CD4-positive, alpha-beta T cell (primary cell): ENCODE results near the gene TPCN2. TPM values are rescaled to one million over a fixed set of nuclear protein-coding genes. Genes with fewer than 3 reads are reported as not detected.

Source experiments
- ATAC-seq: fragments of 200-7000 bp; cut with Tn5 transposase; one replicate; pipeline ENCODE4 v1.10.0; 2022; ENCODE audit warnings: mild to moderate bottlenecking; ENCODE audit not compliant: poor library complexity
- CTCF ChIA-PET: fragments of 350-600 bp; sonication (Branson Sonifier 250); formaldehyde crosslinking; loops from one replicate; lab custom pipeline; 2021; ENCODE audit warnings: antibody characterized with exemption, inconsistent platforms; lab: Charles Lee
- POLR2A ChIA-PET: fragments of 350-600 bp; sonication (Branson Sonifier 250); formaldehyde crosslinking; loops from one replicate; lab custom pipeline; 2021; ENCODE audit warnings: antibody characterized with exemption, inconsistent platforms; lab: Charles Lee
- DNase-seq, 14 experiments: peaks; one replicate each; pipeline ENCODE4 v3.0.0-alpha.2; 2013 to 2020; ENCODE audit warnings: mixed read lengths in 2 of 14
- H3K27ac ChIP-seq, 2 donors: one replicate each; pipeline versions ENCODE4 v1.5.1 to v1.7.0; 2013; ENCODE audit warnings: low read length in 2 of 2, low read depth in 1 of 2, mild to moderate bottlenecking in 1 of 2
- H3K27me3 ChIP-seq, 2 experiments: 1 replicate in 1 of 2; 2 replicates in 1 of 2; pipeline versions ENCODE4 v1.6.1 to v1.7.0; 2013; ENCODE audit warnings: low read length in 2 of 2, control low read depth in 1 of 2, mild to moderate bottlenecking in 1 of 2, moderate library complexity in 1 of 2; ENCODE audit not compliant: insufficient read depth in 2 of 2, control insufficient read depth in 1 of 2
- H3K36me3 ChIP-seq: one replicate; pipeline ENCODE4 v1.6.1; 2013; ENCODE audit warnings: low read length, control low read depth; ENCODE audit not compliant: insufficient read depth
- H3K4me1 ChIP-seq: one replicate; pipeline ENCODE4 v1.6.1; 2013; ENCODE audit warnings: low read length, control low read depth; ENCODE audit not compliant: insufficient read depth
- H3K4me3 ChIP-seq: one replicate; pipeline ENCODE4 v1.5.1; 2013; ENCODE audit warnings: mild to moderate bottlenecking, low read length, moderate library complexity
- H3K9me3 ChIP-seq, 2 experiments: 1 replicate in 1 of 2; 2 replicates in 1 of 2; pipeline versions ENCODE4 v1.6.1 to v1.7.0; 2013; ENCODE audit warnings: low read length in 2 of 2, mild to moderate bottlenecking in 2 of 2, control low read depth in 1 of 2, moderate library complexity in 1 of 2; ENCODE audit not compliant: control insufficient read depth in 1 of 2, insufficient read depth in 1 of 2
- H3K27ac Mint-ChIP-seq: one replicate; pipeline ENCODE4 v1.8.0; 2020; ENCODE audit warnings: mixed read lengths
- H3K27me3 Mint-ChIP-seq: one replicate; pipeline ENCODE4 v1.8.0; 2021; ENCODE audit warnings: mixed read lengths
- H3K36me3 Mint-ChIP-seq: one replicate; pipeline ENCODE4 v1.8.0; 2021; ENCODE audit warnings: low read depth, mixed read lengths
- H3K4me1 Mint-ChIP-seq: one replicate; pipeline ENCODE4 v1.8.0; 2021; ENCODE audit warnings: low read depth, mixed read lengths
- H3K4me3 Mint-ChIP-seq: one replicate; pipeline ENCODE4 v1.8.0; 2020; ENCODE audit warnings: mild to moderate bottlenecking, mixed read lengths
- H3K9me3 Mint-ChIP-seq: one replicate; pipeline ENCODE4 v1.8.0; 2020; ENCODE audit warnings: mixed read lengths
- intact Hi-C, 2 experiments: fragments of 100-400 bp; cut with DNase I in 1 of 2; cut with micrococcal nuclease in 1 of 2; formaldehyde crosslinking; loops; one replicate each; pipeline versions ENCODE4 v1.15.1 to v1.9.0; 2023 to 2025; cut with DNase I, micrococcal nuclease
- total RNA-seq, 174 experiments: library from RNA in 2 of 174; stranded (reverse) in 2 of 174; gene quantifications; one replicate each; pipeline ENCODE4 v1.2.3 and lab custom pipeline; 2021 to 2026
- TF ChIP-seq, protein P1 (sequence below): fragments of 200-600 bp; IDR thresholded peaks from one replicate; pipeline ENCODE4 v1.8.0; 2022; ENCODE audit warnings: antibody characterized with exemption, mild to moderate bottlenecking

Gene TPCN2
- total RNA-seq, 2 experiments from 2014 or later = 10.2 to 11.5 TPM

DNA sequence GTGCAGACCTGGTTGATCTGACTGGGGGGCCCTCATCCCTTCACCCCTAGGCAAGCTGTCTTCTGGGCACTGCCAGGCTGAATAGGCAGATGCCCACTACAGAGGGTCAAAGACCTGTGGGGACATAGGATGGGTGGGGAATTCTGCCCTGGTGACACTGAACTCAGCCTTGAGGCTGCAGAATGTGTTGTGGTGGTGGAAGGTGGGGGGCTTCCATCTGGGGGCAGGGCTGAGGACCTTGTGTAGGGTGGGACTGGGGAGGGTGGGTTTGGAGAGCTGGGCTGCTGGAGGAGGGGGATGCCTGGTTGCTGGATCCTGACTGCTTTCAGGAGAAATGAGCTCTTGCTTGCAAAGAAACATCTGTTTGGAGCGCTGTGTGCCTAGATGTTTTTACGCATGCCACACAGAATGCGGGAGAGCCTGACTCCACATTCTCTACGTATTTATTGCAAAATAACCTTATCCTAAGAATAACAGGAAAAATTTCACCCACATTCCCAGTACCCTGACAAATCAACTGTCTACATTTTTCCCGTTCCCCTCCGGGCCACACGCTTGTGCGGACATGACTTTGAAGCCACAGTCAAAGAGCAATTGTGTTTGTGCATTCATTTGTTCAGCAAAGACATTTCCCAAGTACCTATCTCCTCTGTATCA lies 125.3 kb downstream of the TPCN2 start:
- Histone ChIP-seq H3K27ac (no peak overlapping the region), H3K9me3 (peaks cover 8 to 12% of the 10 kb centered on the region in 2 experiments), H3K36me3 (no peaks in the 10 kb centered on the region), H3K27me3 (no peaks in the 10 kb centered on the region), H3K4me1 (no peaks in the 10 kb centered on the region), H3K4me3 (no peak overlapping the region)
- H3K4me3 Mint-ChIP-seq = no peak overlapping the region
- DNase-seq = no peak
- H3K36me3 Mint-ChIP-seq = no peaks in the 10 kb centered on the region
- H3K27me3 Mint-ChIP-seq = no peaks in the 10 kb centered on the region
- H3K27ac Mint-ChIP-seq = no peak overlapping the region
- TF ChIP-seq, protein P1, sequence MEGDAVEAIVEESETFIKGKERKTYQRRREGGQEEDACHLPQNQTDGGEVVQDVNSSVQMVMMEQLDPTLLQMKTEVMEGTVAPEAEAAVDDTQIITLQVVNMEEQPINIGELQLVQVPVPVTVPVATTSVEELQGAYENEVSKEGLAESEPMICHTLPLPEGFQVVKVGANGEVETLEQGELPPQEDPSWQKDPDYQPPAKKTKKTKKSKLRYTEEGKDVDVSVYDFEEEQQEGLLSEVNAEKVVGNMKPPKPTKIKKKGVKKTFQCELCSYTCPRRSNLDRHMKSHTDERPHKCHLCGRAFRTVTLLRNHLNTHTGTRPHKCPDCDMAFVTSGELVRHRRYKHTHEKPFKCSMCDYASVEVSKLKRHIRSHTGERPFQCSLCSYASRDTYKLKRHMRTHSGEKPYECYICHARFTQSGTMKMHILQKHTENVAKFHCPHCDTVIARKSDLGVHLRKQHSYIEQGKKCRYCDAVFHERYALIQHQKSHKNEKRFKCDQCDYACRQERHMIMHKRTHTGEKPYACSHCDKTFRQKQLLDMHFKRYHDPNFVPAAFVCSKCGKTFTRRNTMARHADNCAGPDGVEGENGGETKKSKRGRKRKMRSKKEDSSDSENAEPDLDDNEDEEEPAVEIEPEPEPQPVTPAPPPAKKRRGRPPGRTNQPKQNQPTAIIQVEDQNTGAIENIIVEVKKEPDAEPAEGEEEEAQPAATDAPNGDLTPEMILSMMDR = no peak
- ChIA-PET CTCF (no interaction called here), POLR2A (no interaction called here)
- no peaks in the 10 kb centered on the region for H3K4me1 Mint-ChIP-seq
- intact Hi-C loops = no loop called here
- ATAC-seq = no peak
- peaks cover 2% of the 10 kb centered on the region for H3K9me3 Mint-ChIP-seq

DNA sequence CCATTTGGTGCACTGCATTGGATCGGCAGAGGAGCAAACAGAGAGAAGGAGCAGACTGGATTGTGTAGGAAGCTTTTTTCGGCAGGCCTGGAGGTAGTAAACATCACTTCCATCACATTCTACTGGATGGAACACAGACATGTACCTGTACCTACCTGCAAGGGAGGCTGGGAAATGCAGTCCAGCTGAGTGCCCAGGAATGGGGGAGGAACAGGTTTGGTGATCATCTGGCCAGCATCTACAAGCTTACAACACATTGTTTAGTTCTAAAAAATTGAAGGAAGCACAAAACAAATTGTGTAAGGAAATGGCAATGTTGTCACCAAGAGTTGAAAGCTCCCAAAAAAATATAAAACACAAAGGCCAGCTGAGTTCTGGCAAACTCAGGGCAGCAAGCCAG lies 126.1 kb downstream of the TPCN2 start:
- CTCF ChIA-PET = no interaction called here
- no peak overlapping the region for H3K4me3 ChIP-seq
- DNase-seq (no peak), ATAC-seq (no peak)
- H3K9me3 ChIP-seq = peaks cover 8 to 20% of the 10 kb centered on the region in 2 experiments
- Mint-ChIP-seq H3K27ac (no peak overlapping the region), H3K36me3 (no peaks in the 10 kb centered on the region), H3K9me3 (peaks cover 2% of the 10 kb centered on the region), H3K4me1 (no peaks in the 10 kb centered on the region), H3K4me3 (no peak overlapping the region), H3K27me3 (no peaks in the 10 kb centered on the region)
- TF ChIP-seq, protein P1 = no peak
- intact Hi-C loops = no loop called here
- H3K4me1 ChIP-seq = no peaks in the 10 kb centered on the region
- H3K27me3 ChIP-seq = no peaks in the 10 kb centered on the region
- POLR2A ChIA-PET = no interaction called here
- no peaks in the 10 kb centered on the region for H3K36me3 ChIP-seq
- H3K27ac ChIP-seq = no peak overlapping the region

DNA sequence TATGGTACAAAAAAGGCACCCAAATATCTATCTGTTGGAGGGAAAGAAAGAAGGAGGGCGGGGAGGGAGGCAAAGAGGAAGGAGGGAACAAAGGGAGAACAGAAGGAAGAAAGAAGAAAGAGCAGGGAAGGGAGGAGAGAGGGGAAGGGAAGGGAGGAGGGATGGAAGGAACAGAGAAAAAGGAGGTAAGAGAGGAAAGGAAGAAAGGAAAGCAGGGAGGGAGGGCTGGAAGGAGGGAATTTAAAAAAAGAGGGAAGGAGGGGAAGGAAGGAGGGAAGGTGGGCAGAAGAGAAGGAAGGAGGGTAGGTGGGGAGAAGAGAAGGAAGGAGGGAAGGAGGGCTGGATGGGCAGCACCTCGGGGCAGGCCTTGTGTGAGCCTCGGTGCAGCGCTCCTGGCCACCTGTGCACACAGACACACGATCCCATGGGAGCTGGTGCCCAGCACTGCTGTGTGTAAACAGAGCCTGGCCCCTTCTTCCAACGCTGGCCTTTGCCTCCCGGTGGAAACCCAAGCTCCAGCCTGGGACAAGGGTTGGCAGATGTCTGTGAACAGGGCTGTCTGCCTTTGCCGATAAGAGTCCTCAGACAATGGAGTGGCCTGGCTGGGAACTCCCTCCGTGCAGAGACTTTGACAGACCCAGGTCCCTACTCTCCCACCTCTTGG lies 130.2 kb downstream of the TPCN2 start:
- Histone ChIP-seq H3K9me3 (peaks cover 8 to 34% of the 10 kb centered on the region in 2 experiments), H3K27ac (no peak overlapping the region), H3K4me3 (no peak overlapping the region), H3K4me1 (no peaks in the 10 kb centered on the region), H3K36me3 (no peaks in the 10 kb centered on the region), H3K27me3 (no peaks in the 10 kb centered on the region)
- Mint-ChIP-seq H3K27me3 (no peaks in the 10 kb centered on the region), H3K36me3 (no peaks in the 10 kb centered on the region), H3K4me1 (no peaks in the 10 kb centered on the region), H3K27ac (no peak overlapping the region), H3K4me3 (no peak overlapping the region), H3K9me3 (peaks cover 2% of the 10 kb centered on the region)
- intact Hi-C loops = no loop called here
- ATAC-seq (no peak), DNase-seq (no peak)
- ChIA-PET POLR2A (no interaction called here), CTCF (no interaction called here)
- TF ChIP-seq, protein P1 = no peak
